Right renal pelvis (tissue), 4 donors: ENCODE data around the gene KMT2A. TPM values are rescaled to one million over a fixed set of nuclear protein-coding genes. Genes with fewer than 3 reads are reported as not detected.

Experiments
- DNase-seq, 4 donors: peaks; one replicate each; pipeline ENCODE4 v3.0.0-alpha.2; 2013; ENCODE audit warnings: low read depth in 4 of 4, low spot score in 3 of 4, missing footprints in 1 of 4
- polyA plus RNA-seq, 4 donors: library from polyadenylated mRNA; unstranded; fragments of 120-200 nt; gene quantifications; one replicate each; pipeline ENCODE4 v1.2.1, GENCODE V29; 2013; ENCODE audit not compliant: insufficient read length in 4 of 4

The KMT2A gene
- polyA plus RNA-seq, 4 donors = 34.4 to 41.7 (median 40.2) TPM

GRCh38 chr11:118574636-118575035, 138.3 kb downstream of the KMT2A start:
- DNase-seq = no peak

Other genes starting within 250 kb of the KMT2A start
- gene JAML, start 211.5 kb upstream of the KMT2A start, polyA plus RNA-seq = 1 to 10 TPM; 1.7 to 2.9 (median 2.7) TPM
- 1 to 10 TPM; 5.4 to 6.3 (median 6.0) TPM for gene MPZL3, start 184.1 kb upstream of the KMT2A start, polyA plus RNA-seq
- gene MPZL2, start 172.2 kb upstream of the KMT2A start, polyA plus RNA-seq = 10 to 100 TPM; 22.3 to 24.5 (median 23.6) TPM
- 1 to 10 TPM in 1 of 4 donors, under 1 TPM in 3; 0.28 to 1.2 (median 0.53) TPM for gene CD3E, start 131.8 kb upstream of the KMT2A start, polyA plus RNA-seq
- under 1 TPM; 0.24 to 0.95 (median 0.44) TPM for gene CD3D, start 93.8 kb upstream of the KMT2A start, polyA plus RNA-seq
- gene CD3G, start 92.1 kb upstream of the KMT2A start, polyA plus RNA-seq = under 1 TPM; 0.15 to 0.47 (median 0.19) TPM
- 10 to 100 TPM; 35.7 to 43.2 (median 41.0) TPM for gene UBE4A, start 76.9 kb upstream of the KMT2A start, polyA plus RNA-seq
- 100 to 1,000 TPM; 398 to 470 (median 428) TPM for gene ATP5MG, start 34.9 kb upstream of the KMT2A start, polyA plus RNA-seq
- 1 to 10 TPM in 2 of 4 donors, under 1 TPM in 2; 0.55 to 2.5 (median 1.2) TPM for gene TTC36, start 91.0 kb downstream of the KMT2A start, polyA plus RNA-seq
- 10 to 100 TPM; 26.0 to 31.3 (median 29.2) TPM for gene TMEM25, start 94.7 kb downstream of the KMT2A start, polyA plus RNA-seq
- 10 to 100 TPM; 36.4 to 44.5 (median 44.0) TPM for gene IFT46, start 129.4 kb downstream of the KMT2A start, polyA plus RNA-seq
- 100 to 1,000 TPM; 179 to 199 (median 199) TPM for gene ARCN1, start 135.9 kb downstream of the KMT2A start, polyA plus RNA-seq
- 100 to 1,000 TPM; 117 to 146 (median 122) TPM for gene PHLDB1, start 171.1 kb downstream of the KMT2A start, polyA plus RNA-seq
- gene TREH, start 243.2 kb downstream of the KMT2A start, polyA plus RNA-seq = 1 to 10 TPM in 1 of 4 donors, under 1 TPM in 3; 0.41 to 1.4 (median 0.91) TPM